Neural cell (in vitro differentiated cells): ENCODE results near the gene SMPD1.

Experiments used
- CTCF ChIP-seq: fragments of 450-650 bp; IDR thresholded peaks from 2 replicates; pipeline ENCODE4 v1.5.1; 2014; ENCODE audit warnings: antibody characterized with exemption, mild to moderate bottlenecking, moderate library complexity; ENCODE audit not compliant: poor library complexity, severe bottlenecking
- RAD21 ChIP-seq: fragments of 450-650 bp; conservative IDR thresholded peaks from 2 replicates; pipeline ENCODE4 v1.6.1; 2014; ENCODE audit warnings: antibody characterized with exemption, mild to moderate bottlenecking, moderate library complexity
- TAF1 ChIP-seq: IDR thresholded peaks from 2 replicates; pipeline ENCODE4 v1.6.1; 2012; ENCODE audit warnings: low read depth

DNA sequence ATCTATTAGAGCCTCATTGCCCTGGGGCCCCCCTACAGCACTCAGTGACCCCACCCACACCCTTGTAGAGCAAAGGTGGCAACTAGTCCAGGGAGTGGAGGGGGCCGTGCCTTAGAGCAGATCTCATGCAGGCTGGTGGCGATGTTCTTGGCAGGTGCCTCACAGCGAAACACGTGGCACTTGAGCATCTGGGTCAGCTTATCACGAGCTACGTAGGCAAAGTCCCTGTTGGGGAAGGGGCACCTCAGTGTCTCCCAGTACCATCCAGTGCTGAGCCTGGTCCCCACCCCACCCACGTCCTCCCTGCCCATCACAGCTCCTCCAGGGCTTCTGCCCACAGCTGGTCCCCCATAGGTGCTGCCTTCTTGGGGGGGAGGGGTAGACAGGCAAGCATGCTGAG is 11.2 kb downstream of the SMPD1 start:
- TF ChIP-seq CTCF (no peak), TAF1 (no peak), RAD21 (no peak)
